DOHH2 (cell line): Measurements from ENCODE around the gene CRYBA2.

Experiments
- EZH2phosphoT487 ChIP-seq: fragments of 200-600 bp; sonication (generic); IDR thresholded peaks from 2 replicates; pipeline ENCODE4 v1.6.1; 2017; ENCODE audit warnings: borderline replicate concordance, mild to moderate bottlenecking, antibody characterized with exemption, low read length, moderate library complexity, mixed read lengths
- TF ChIP-seq, protein P1 (sequence below): fragments of 200-600 bp; sonication (generic); IDR thresholded peaks from one replicate; pipeline ENCODE4 v1.5.1; 2014; ENCODE audit warnings: antibody characterized with exemption, mild to moderate bottlenecking, low read depth, low read length; ENCODE audit not compliant: poor library complexity, severe bottlenecking

DNA sequence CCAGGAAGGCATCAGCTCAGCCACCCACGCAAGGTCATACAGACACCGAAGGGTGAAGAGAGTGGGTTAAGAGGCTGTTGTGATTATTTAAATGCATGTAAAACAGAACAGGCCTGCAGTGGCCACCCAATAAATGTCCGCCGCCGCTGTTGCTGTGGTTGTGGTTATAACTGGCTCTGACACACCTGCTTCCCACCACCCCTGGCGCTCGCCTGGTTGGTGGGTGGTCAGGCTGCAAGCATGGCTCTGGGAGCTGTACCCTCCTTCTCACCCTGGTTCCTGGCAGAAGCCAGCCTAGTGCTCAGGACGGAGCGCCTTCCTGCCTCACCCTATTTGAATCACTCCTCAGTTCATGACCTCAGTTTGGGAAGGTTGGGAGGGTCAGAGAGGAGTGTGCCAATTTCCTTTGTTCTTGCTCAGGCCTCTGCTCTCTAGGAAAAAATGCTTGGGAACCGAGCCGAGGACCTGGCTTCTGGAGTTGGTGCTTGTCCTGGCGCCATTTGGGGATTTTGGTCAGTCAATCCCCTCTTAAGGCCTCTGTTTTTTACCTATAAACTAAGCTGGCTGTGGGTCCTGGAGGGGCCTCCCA lies 5.3 kb upstream of the CRYBA2 start:
- TF ChIP-seq, protein P1, sequence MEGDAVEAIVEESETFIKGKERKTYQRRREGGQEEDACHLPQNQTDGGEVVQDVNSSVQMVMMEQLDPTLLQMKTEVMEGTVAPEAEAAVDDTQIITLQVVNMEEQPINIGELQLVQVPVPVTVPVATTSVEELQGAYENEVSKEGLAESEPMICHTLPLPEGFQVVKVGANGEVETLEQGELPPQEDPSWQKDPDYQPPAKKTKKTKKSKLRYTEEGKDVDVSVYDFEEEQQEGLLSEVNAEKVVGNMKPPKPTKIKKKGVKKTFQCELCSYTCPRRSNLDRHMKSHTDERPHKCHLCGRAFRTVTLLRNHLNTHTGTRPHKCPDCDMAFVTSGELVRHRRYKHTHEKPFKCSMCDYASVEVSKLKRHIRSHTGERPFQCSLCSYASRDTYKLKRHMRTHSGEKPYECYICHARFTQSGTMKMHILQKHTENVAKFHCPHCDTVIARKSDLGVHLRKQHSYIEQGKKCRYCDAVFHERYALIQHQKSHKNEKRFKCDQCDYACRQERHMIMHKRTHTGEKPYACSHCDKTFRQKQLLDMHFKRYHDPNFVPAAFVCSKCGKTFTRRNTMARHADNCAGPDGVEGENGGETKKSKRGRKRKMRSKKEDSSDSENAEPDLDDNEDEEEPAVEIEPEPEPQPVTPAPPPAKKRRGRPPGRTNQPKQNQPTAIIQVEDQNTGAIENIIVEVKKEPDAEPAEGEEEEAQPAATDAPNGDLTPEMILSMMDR: no peak
- TF ChIP-seq EZH2phosphoT487: no peak
